Measurements from ENCODE around the gene HTR2B.
"Not testable (repeated sequence)": the region's sequence is repeated elsewhere in the genome, so short reads cannot be mapped to it uniquely, and the experiment has no call there.

HTR2B gene

DNA sequence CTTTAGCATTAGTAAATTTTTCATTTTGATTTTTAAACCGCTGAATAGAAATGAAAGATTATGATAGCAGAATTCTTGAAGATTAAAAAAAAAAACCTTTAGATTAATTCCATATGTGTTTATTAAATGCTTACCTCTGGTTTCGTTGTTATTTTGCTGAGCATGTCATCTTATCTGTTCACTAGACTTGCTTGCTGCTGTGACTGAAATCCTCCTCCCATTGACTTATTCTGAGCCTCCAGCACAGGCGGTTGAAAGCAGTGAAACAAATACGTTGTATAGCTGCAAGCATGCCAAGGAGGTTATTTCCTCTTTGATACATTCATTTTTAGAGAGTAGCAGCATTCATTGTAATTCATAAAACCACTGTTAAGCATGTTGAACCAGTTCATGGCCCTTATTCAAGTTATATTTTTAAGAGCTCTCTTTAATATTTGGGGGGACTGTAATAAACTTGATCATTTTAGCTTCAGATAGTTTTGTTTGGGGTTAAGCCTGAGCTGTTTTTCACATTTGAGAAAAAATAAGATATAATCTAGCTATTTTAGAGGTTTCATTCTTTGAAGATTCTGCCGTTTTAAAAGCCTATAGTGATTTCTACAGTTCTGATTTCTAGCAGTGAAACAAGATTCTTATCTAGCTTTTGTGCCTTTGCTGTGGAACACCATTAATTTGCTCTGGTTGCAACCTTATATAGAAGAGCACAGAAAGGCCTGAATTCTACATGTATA lies at the start of gene HTR2B:
Gene HTR2B, minus strand, starts transcription at position 205 of the 731 bp plus-strand sequence. CDS start 1,278 bp downstream, outside the sequence.
- DNase-seq: no peak

DNA sequence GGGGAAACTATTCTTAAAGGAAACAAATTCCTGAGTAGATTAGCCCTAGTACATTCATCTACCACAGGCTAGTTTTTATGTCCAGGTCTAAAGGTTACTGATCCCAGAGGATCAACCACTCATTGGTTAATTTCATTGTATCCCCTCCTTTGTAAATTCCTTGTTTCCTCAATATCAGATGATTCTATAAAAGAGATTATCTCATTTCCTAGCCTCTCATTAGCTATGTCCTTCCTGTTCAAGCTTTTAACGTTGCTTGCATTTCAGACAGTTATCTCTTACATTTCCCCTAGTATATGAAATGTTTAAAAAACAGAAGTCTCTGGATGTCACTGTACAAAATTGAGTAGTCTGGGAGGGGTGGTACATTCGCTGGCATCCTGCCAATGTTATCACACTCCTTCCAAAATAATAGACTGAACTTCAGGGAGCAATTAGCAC lies 49.4 kb upstream of the HTR2B start:
- DNase-seq: no peak

GRCh38 chr2:231172025-231172424 lies 47.2 kb upstream of the HTR2B start:
- no peak for DNase-seq

DNA sequence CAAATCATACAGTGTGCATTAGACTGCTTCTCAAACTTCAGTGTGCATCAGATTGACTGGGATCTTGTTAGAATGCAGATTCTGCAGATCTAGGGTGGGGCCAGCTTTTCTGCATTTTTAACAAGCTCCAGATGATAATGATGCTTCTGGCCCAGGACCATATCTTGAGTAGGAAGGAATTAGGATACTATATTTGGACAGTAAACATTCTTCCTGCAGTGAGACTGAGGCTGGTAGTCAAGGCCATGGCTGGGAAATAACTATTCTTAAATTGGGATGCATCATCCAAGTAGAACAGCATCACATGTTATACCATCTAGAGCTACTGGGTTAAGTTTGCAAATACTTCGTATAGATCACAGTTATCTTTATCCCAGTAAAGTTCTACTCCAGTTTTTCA lies 45.2 kb upstream of the HTR2B start:
- DNase-seq: no peak

DNA sequence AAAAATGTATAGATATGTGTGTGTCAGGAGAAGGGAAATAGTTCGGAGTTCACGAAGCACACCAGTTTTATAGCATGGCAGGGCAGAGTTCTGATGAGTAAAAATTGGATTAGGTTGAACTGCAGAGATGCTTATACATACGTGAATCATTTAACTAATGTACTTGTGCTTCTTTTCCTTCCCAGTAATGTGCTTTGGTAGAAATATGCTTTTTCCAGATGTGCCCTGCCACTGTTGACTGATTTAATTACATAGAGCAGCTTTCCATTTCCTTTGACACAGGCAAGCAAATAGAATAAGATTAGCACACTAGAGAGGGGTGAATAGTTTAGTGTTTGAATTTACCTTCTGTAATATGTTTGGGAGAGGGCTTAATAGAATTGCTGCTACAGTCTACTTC lies 44.6 kb upstream of the HTR2B start:
- no peak for DNase-seq

DNA sequence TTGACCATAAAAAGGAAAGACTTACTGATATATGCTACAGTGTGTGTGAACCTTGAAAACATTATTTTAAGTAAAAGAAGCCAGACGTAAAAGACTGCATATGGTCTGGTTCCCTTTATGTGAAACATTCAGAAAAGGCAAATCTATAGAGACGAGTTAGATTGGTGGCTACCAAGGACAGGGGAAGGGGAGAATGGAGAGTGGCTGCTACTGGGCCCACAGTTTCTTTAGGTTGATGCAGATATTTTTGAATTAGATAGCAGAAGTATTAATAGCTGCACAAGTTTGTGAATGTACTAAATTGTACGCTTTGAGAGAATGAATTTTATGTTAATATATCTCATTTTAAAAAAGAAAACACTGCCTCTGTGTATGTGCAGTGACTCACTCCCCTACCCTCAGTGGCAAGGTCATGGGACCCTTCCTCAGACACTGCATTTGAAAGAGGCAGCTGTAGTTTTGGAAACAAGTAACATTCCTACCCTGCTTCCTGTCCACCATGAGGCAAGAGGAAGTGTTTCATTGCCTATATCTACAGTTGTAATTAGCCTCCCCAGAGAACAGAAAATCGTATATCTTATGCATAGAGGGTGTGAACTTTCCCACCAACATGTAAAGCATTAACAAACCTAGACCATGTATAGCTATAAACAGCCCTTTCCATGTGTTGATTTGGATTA lies 43.8 kb upstream of the HTR2B start:
- DNase-seq: no peak

DNA sequence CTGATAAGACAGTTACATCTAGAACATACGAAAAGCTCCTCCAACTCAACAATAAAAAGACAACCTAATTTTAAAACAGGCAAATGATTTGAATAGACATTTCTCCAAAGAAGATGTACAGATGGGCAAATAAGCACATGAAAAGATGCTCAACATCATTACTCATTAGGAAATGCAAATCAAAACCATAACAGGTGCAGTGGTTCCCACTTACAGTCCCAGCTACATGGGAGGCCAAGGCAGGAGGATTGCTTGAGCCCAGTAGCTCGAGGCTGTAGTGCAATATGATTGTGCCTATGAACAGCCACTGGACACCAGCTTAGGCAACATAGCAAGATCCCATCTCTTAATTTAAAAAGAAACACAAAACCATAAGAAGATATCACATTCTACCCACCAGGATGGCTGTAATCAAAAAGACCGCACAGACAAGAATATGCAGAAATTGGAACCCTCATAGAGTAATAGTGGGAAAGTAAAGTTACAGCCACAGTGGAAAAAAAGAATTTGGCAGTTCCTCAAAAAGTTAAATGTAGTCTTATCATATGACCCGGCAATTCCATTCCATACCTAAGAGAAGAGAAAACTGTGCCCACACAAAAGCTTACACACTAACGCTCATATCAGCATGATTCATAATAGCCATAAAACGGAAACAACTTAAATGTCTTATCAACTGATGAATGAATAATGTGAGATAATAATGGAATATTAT lies 43.1 kb upstream of the HTR2B start:
- DNase-seq: no peak

- no peak for DNase-seq
These were observed 38.7 kb upstream of the HTR2B start for GRCh38 chr2:231163414-231164095.

DNA sequence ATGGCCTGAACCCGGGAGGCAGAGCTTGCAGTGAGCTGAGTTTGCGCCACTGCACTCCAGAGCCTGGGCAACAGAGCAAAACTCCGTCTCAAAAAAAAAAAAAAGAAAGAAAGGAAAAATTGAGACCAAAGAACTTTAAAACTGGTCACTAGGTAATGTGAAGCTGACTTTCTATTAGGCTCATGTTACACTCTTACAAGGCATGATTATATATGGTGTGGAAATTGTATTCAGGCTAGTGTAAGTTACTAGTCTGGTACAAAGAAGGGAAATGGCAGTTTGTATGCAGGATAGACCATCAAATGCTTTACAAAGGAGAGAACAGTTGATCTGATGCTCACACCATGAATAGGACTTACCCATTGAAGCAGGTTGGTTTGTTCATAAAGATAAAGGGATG lies 38.2 kb upstream of the HTR2B start:
- DNase-seq: no peak

DNA sequence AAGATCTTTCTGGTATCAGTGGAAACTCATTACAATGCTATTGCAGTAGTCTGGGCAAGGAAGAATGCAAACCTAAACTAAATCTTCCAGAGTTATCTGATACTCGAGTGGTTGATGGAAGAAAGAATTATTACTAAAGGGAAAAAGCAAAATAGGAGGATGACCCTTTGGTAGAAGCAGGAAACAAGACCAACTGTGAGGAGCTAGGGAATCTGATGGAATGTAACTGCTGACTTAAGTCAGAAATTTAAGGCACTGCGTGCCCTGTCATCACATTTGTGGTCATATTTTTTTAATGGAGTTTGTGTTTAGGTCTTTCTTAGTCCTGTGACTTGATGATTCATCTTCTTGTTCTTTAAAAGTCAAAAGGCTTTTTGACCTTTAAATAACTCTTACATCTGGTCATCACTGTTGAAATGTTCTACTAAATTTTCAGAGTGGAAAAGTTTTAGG lies 37.1 kb upstream of the HTR2B start:
- no peak for DNase-seq

- DNase-seq: no peak
These were observed 36.5 kb upstream of the HTR2B start for GRCh38 chr2:231161252-231161839.

GRCh38 chr2:231160701-231161100 lies 35.9 kb upstream of the HTR2B start:
- no peak for DNase-seq

DNA sequence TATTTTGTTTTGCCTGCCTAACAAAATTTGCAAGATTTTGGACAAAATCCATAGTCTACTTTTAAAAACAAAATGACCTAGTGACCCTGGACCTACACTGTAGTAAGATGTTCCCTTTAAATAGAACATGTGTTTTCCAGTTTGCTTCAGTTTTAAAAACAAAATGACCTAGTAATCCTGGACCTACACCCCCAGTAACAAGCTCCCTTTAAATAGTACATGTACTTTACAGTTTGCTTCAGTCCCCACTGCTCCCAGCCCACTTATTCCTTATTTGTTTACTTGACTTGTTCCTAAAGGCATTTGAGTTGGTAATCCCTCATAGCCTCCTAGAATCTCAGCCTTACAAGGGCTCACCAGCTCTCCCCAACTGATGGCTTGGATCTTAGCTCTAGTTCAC lies 34.5 kb upstream of the HTR2B start:
- DNase-seq: no peak

DNA sequence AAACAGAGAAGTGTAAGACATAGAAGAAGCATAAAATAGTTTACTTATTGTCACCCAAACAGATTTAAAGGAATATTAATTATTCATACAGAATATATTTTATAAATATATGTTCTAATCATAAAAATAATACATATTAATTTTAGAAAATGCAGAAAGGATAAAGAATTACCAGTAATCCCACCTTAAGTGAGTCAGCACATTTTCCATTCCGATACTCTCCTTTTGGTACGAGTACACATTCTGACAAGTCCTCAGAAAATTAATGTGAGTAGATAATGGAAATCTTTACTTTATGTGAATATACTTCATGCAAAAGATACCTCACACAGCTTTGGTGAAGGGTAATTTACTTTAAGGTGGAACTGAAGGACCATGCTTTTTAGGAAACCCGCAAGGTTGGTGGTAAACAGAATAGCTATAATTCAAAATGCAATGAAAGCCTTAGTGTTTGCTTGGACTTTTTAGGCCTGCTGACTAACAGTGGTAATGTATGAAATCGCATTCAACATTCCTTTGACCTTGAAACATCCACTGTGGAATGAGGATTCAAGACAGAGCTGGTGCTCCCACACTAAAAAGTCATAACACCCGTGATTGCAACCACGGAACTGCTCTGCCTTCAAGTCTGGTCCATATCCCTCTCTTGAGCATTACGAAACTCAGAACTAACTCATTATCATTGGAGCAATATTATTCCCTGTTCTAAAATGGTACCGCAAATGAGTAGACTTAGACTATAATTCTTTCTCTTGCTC lies 28.1 kb upstream of the HTR2B start:
- DNase-seq: no peak

DNA sequence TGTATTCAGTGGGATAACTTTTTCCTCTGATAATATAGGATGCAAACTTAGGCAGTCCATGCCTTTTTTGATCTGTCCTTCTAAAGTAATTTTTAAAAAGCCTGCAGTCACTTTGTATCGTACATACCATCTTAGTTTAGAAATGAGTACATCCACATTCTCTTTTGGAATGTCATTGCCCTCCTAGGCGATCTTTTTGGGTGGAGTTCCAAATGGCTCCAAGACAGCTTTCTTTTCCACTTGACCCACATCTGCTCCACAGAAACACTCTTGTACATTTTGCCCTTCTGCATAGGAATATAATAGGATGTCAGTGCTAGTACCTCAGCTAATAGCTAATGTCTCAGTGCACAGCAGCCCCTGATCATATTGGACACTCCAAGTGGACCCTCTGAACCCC lies 21.8 kb upstream of the HTR2B start:
- no peak for DNase-seq

GRCh38 chr2:231144896-231145295 lies 20.1 kb upstream of the HTR2B start:
- no peak for DNase-seq

- not testable (repeated sequence) for DNase-seq
These were observed 16.0 kb upstream of the HTR2B start for GRCh38 chr2:231140808-231141207.

GRCh38 chr2:231139796-231140195 lies 15.0 kb upstream of the HTR2B start:
- no peak for DNase-seq

GRCh38 chr2:231138699-231139098 lies 13.9 kb upstream of the HTR2B start:
- DNase-seq: peak; percentile 67

- DNase-seq: no peak
These were observed 10.2 kb upstream of the HTR2B start for GRCh38 chr2:231134910-231135655.

GRCh38 chr2:231133365-231134099 lies 8.7 kb upstream of the HTR2B start:
- no peak for DNase-seq

Measured in NCI-H1436 treated with DMSO at 0.1 percent for 48 hours (cell line).